HepG2 (cell line): Measurements from ENCODE around the gene ANXA9. TPM values are rescaled to one million over a fixed set of nuclear protein-coding genes. Genes with fewer than 3 reads are reported as not detected.

Source experiments
- AFF4 ChIP-seq: sonication (generic); formaldehyde crosslinking; IDR thresholded peaks from 2 replicates; pipeline ENCODE4 v1.4.0; 2020; ENCODE audit warnings: missing genetic modification reagents
- ARID4A ChIP-seq: sonication (generic); formaldehyde crosslinking; IDR thresholded peaks from 2 replicates; pipeline ENCODE4 v1.5.0; 2020; ENCODE audit warnings: mild to moderate bottlenecking, missing genetic modification reagents, borderline replicate concordance
- CERS6 ChIP-seq: sonication (generic); formaldehyde crosslinking; IDR thresholded peaks from 2 replicates; pipeline ENCODE4 v1.5.0; 2020; ENCODE audit warnings: missing genetic modification reagents
- ONECUT2 ChIP-seq: sonication (generic); formaldehyde crosslinking; IDR thresholded peaks from 2 replicates; pipeline ENCODE4 v1.4.0; 2020; ENCODE audit warnings: missing genetic modification reagents
- RFXANK ChIP-seq: IDR thresholded peaks from 2 replicates; pipeline ENCODE4 v1.6.1; 2016
- TAF1 ChIP-seq: sonication (generic); formaldehyde crosslinking; IDR thresholded peaks from 2 replicates; pipeline ENCODE4 v1.4.0; 2020; ENCODE audit warnings: missing genetic modification reagents
- TBX3 ChIP-seq: fragments of 450-650 bp; IDR thresholded peaks from 2 replicates; pipeline ENCODE4 v1.6.1; 2017; ENCODE audit warnings: antibody characterized with exemption, mild to moderate bottlenecking, inconsistent platforms, borderline replicate concordance
- TCF7 ChIP-seq: sonication (generic); IDR thresholded peaks from 2 replicates; pipeline ENCODE4 v1.6.1; 2016; ENCODE audit warnings: antibody characterized with exemption, low read depth
- TIGD3 ChIP-seq: sonication (generic); formaldehyde crosslinking; IDR thresholded peaks from 2 replicates; pipeline ENCODE4 v1.5.1; 2020; ENCODE audit warnings: mild to moderate bottlenecking, missing genetic modification reagents, borderline replicate concordance
- TRIM22 ChIP-seq: fragments of 450-650 bp; IDR thresholded peaks from 2 replicates; pipeline ENCODE4 v1.6.1; 2017
- U2AF2 ChIP-seq: fragments of 200-400 bp; formaldehyde crosslinking; IDR thresholded peaks from 2 replicates; pipeline ENCODE4 v1.6.1; 2017; ENCODE audit warnings: low read depth, mild to moderate bottlenecking, low read length
- ZFYVE20 ChIP-seq: sonication (generic); formaldehyde crosslinking; IDR thresholded peaks from 2 replicates; pipeline ENCODE4 v1.8.0; 2023; ENCODE audit warnings: low read depth, mild to moderate bottlenecking, moderate library complexity, missing genetic modification reagents, borderline replicate concordance
- ZNF354B ChIP-seq: sonication (generic); formaldehyde crosslinking; IDR thresholded peaks from 2 replicates; pipeline ENCODE4 v1.8.0; 2022; ENCODE audit warnings: mild to moderate bottlenecking, missing genetic modification reagents
- ZNF607 ChIP-seq: sonication (generic); formaldehyde crosslinking; IDR thresholded peaks from 2 replicates; pipeline ENCODE4 v1.5.1; 2020; ENCODE audit warnings: missing genetic modification reagents, mild to moderate bottlenecking, borderline replicate concordance
- ZNF644 ChIP-seq: IDR thresholded peaks from 2 replicates; pipeline ENCODE4 v1.6.1; 2016; ENCODE audit warnings: low read depth
- polyA plus RNA-seq, 8 experiments: library from polyadenylated mRNA; depleted of rRNA in 3 of 8; stranded (reverse) in 7 of 8; unstranded in 1 of 8; fragments of >200 nt; fragmentation: Illumina TruSeq in 4 of 8; extraction: Trizol in 4 of 8; gene quantifications; 2 replicates each; pipeline versions ENCODE4 v1.2.1 to v1.2.3, GENCODE V29; 2011 to 2016; ENCODE audit warnings: low read depth in 4 of 8, missing spikeins in 1 of 8, mixed read lengths in 1 of 8; ENCODE audit not compliant: insufficient read depth in 1 of 8
- total RNA-seq, 5 experiments: library from RNA; depleted of rRNA; stranded (reverse); fragments of >200 nt; fragmentation: Illumina TruSeq; extraction: Trizol; gene quantifications; 2 replicates each; pipeline ENCODE4 v1.2.3, GENCODE V29; 2016; ENCODE audit warnings: low read depth in 1 of 5

ANXA9 gene
- total and polyA plus RNA-seq, 2 of the 13 experiments (the other 11 are each of a cell fraction or from before 2014, with no cell fraction given) = 13.3 to 23.9 TPM

GRCh38 chr1:150971583-150972416 lies 10.3 kb upstream of the ANXA9 start (continued):
- TF ChIP-seq AFF4 (no peak; the same call in 1 of the 2 replicates), TCF7 (peak; percentile 83), TAF1 (CRISPR knock-in tag) (no peak; the same call in none of the 2 replicates), ZNF354B (CRISPR knock-in tag) (no peak), CERS6 (CRISPR knock-in tag) (no peak), RFXANK (no peak), U2AF2 (no peak), TIGD3 (CRISPR knock-in tag) (no peak), ZNF607 (CRISPR knock-in tag) (no peak), ZNF644 (peak; percentile 65; the same call in 1 of the 2 replicates), ARID4A (no peak), ZFYVE20 (CRISPR knock-in tag) (no peak), TRIM22 (no peak), ONECUT2 (CRISPR knock-in tag) (no peak), TBX3 (no peak)
